KMS-11 (cell line): ENCODE measurements around the gene TMEM33.

Experiments used
- H2AFZ ChIP-seq: fragments of 200-600 bp; sonication (generic); 2 replicates; pipeline ENCODE4 v1.6.1; 2016; ENCODE audit warnings: antibody characterized with exemption, mixed run types, low read depth
- H3K27ac ChIP-seq: fragments of 200-600 bp; sonication (generic); 2 replicates; pipeline ENCODE4 v1.6.1; 2016; ENCODE audit warnings: mild to moderate bottlenecking, mixed run types
- H3K27me3 ChIP-seq: fragments of 200-600 bp; sonication (generic); 2 replicates; pipeline ENCODE4 v1.6.1; 2017; ENCODE audit warnings: mild to moderate bottlenecking, low read depth, mixed run types, moderate library complexity; ENCODE audit not compliant: insufficient read depth
- H3K36me3 ChIP-seq: fragments of 200-600 bp; sonication (generic); 2 replicates; pipeline ENCODE4 v1.6.1; 2017; ENCODE audit warnings: mild to moderate bottlenecking, mixed run types; ENCODE audit not compliant: insufficient read depth
- H3K4me1 ChIP-seq: fragments of 200-600 bp; sonication (generic); 2 replicates; pipeline ENCODE4 v1.6.1; 2016; ENCODE audit warnings: mild to moderate bottlenecking, low read depth, mixed run types; ENCODE audit not compliant: poor library complexity, severe bottlenecking
- H3K4me2 ChIP-seq: fragments of 200-600 bp; sonication (generic); 2 replicates; pipeline ENCODE4 v1.7.0; 2016; ENCODE audit warnings: mild to moderate bottlenecking, mixed run types
- H3K4me3 ChIP-seq: fragments of 200-600 bp; sonication (generic); IDR thresholded peaks from 2 replicates; pipeline ENCODE4 v1.6.1; 2017; ENCODE audit warnings: low read depth, low read length, mixed read lengths; ENCODE audit not compliant: insufficient read depth
- H3K79me2 ChIP-seq: fragments of 200-600 bp; sonication (generic); 2 replicates; pipeline ENCODE4 v1.6.1; 2016; ENCODE audit warnings: low read depth, mixed run types; ENCODE audit not compliant: insufficient read depth
- H3K9ac ChIP-seq: fragments of 200-600 bp; sonication (generic); 2 replicates; pipeline ENCODE4 v1.6.1; 2016; ENCODE audit warnings: mild to moderate bottlenecking, mixed run types
- H4K20me1 ChIP-seq: fragments of 200-600 bp; sonication (generic); 2 replicates; pipeline ENCODE4 v1.6.1; 2016; ENCODE audit warnings: mild to moderate bottlenecking, mixed run types; ENCODE audit not compliant: insufficient read depth
- CTCF ChIP-seq: fragments of 200-600 bp; sonication (generic); conservative IDR thresholded peaks from 2 replicates; pipeline ENCODE4 v1.6.1; 2017; ENCODE audit warnings: low read depth, mild to moderate bottlenecking, antibody characterized with exemption, low read length, moderate library complexity, mixed read lengths

The TMEM33 gene

GRCh38 chr4:42008011-42008786, 73.0 kb downstream of the TMEM33 start:
- Histone ChIP-seq H3K4me1 (no peaks in the 10 kb centered on the region), H3K79me2 (0 out of 2 replicates have a peak, but pooled peaks cover 5% of the 10 kb centered on the region), H3K27me3 (no peaks in the 10 kb centered on the region), H3K4me2 (no peak overlapping the region), H3K4me3 (no peak overlapping the region), H2AFZ (no peak overlapping the region), H3K27ac (no peak overlapping the region), H3K9ac (no peak overlapping the region), H4K20me1 (no peaks in the 10 kb centered on the region), H3K36me3 (no peaks in the 10 kb centered on the region)
- no peak for TF ChIP-seq CTCF
